Cardiac fibroblast (primary cell): Measurements from ENCODE around the gene NPAT.

Experiments used
- DNase-seq, 2 donors: peaks; one replicate each; pipeline versions ENCODE4 v3.0.0 to v3.0.0-alpha.2; 2010; ENCODE audit warnings: low read depth in 2 of 2
- H3K4me3 ChIP-seq, 2 donors: replicated peaks in 1 of 2; 1 replicate in 1 of 2; 2 replicates in 1 of 2; pipeline ENCODE4 v1.5.1; 2011; ENCODE audit warnings: low read depth in 2 of 2, low read length in 2 of 2, mild to moderate bottlenecking in 2 of 2, moderate library complexity in 1 of 2
- TF ChIP-seq, protein P1 (sequence below): IDR thresholded peaks from one replicate; pipeline ENCODE4 v1.5.1; 2011; ENCODE audit warnings: low read depth, mild to moderate bottlenecking, low read length, inconsistent platforms

The NPAT gene

DNA sequence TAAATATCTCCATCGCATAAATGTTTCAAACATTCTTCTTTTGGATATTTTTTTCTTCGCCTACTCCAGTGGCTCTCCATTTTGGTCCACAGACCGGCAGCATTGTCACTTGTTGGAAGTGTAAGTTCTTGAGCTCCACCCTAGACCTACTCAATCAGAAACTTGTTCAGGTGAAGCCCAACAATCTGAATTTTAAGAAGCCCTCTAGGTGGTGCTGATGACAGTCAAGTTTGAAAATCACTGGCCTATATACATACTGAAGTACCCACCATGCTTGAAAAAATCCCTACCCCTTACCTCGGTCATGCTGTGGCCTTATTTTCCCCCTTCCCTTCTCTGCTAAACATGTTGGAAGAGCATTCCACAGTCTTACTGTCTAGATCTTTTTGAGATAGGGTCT, 111.3 kb downstream of the NPAT start:
- TF ChIP-seq, protein P1, sequence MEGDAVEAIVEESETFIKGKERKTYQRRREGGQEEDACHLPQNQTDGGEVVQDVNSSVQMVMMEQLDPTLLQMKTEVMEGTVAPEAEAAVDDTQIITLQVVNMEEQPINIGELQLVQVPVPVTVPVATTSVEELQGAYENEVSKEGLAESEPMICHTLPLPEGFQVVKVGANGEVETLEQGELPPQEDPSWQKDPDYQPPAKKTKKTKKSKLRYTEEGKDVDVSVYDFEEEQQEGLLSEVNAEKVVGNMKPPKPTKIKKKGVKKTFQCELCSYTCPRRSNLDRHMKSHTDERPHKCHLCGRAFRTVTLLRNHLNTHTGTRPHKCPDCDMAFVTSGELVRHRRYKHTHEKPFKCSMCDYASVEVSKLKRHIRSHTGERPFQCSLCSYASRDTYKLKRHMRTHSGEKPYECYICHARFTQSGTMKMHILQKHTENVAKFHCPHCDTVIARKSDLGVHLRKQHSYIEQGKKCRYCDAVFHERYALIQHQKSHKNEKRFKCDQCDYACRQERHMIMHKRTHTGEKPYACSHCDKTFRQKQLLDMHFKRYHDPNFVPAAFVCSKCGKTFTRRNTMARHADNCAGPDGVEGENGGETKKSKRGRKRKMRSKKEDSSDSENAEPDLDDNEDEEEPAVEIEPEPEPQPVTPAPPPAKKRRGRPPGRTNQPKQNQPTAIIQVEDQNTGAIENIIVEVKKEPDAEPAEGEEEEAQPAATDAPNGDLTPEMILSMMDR = no peak

More for the DNA sequence above, 111.3 kb downstream of the NPAT start:
- no peak overlapping the region for H3K4me3 ChIP-seq
- no peak for DNase-seq
